GM19463 (cell line): ENCODE data around the gene KIF5A.
"Not testable (repeated sequence)": the region's sequence is repeated elsewhere in the genome, so short reads cannot be mapped to it uniquely, and the experiment has no call there.

Source experiments
- ATAC-seq: cut with Tn5 transposase; IDR thresholded peaks from one replicate; pipeline ENCODE4 v1.9.1; 2021; ENCODE audit warnings: mild to moderate bottlenecking, moderate library complexity; ENCODE audit not compliant: unreplicated experiment

Gene KIF5A

GRCh38 chr12:57552835-57553313 lies 3.0 kb downstream of the KIF5A start:
- no peak for ATAC-seq

GRCh38 chr12:57553343-57554202 lies 3.7 kb downstream of the KIF5A start:
- no peak for ATAC-seq

- no peak for ATAC-seq
Measured at GRCh38 chr12:57554453-57554852, 4.6 kb downstream of the KIF5A start.

GRCh38 chr12:57554897-57555296 lies 5.1 kb downstream of the KIF5A start:
- ATAC-seq, result no peak

- ATAC-seq, result no peak
Measured at GRCh38 chr12:57558864-57559263, 9.0 kb downstream of the KIF5A start.

GRCh38 chr12:57560516-57560915 lies 10.7 kb downstream of the KIF5A start:
- no peak for ATAC-seq

- not testable (repeated sequence) for ATAC-seq
Measured at GRCh38 chr12:57561117-57561516, 11.3 kb downstream of the KIF5A start.

GRCh38 chr12:57563358-57563757 lies 13.5 kb downstream of the KIF5A start:
- no peak for ATAC-seq

- ATAC-seq, result no peak
Measured at GRCh38 chr12:57564178-57564740, 14.4 kb downstream of the KIF5A start.

GRCh38 chr12:57568838-57569237 lies 19.0 kb downstream of the KIF5A start:
- ATAC-seq, result no peak

- no peak for ATAC-seq
Measured at GRCh38 chr12:57569858-57570257, 20.0 kb downstream of the KIF5A start.

GRCh38 chr12:57570438-57570837 lies 20.6 kb downstream of the KIF5A start:
- ATAC-seq, result not testable (repeated sequence)

- ATAC-seq, result no peak
Measured at GRCh38 chr12:57571926-57572762, 22.3 kb downstream of the KIF5A start.

- ATAC-seq, result no peak
Measured at GRCh38 chr12:57574795-57575194, 25.0 kb downstream of the KIF5A start.

- no peak for ATAC-seq
Measured at GRCh38 chr12:57575771-57576612, 26.1 kb downstream of the KIF5A start.

- ATAC-seq, result no peak
Measured at GRCh38 chr12:57576613-57577160, 26.8 kb downstream of the KIF5A start.

GRCh38 chr12:57577981-57578758 lies 28.3 kb downstream of the KIF5A start:
- no peak for ATAC-seq

GRCh38 chr12:57579011-57579410 lies 29.2 kb downstream of the KIF5A start:
- ATAC-seq, result no peak

GRCh38 chr12:57579677-57580465 lies 30.0 kb downstream of the KIF5A start:
- ATAC-seq, result no peak
